Jurkat, Clone E6-1 (cell line): ENCODE data around the gene UBE2L5.

ENCODE experiments used
- DNase-seq: peaks from one replicate; pipeline ENCODE4 v3.0.0-alpha.2; 2011; ENCODE audit warnings: low read depth, low spot score
- H3K4me3 ChIP-seq: 2 replicates; pipeline ENCODE4 v1.5.1; 2011; ENCODE audit warnings: mild to moderate bottlenecking, low read length, control low read depth, moderate library complexity

Gene UBE2L5

GRCh38 chr13:30463787-30464495, 41.6 kb downstream of the UBE2L5 start:
- peak overlapping the region; percentile 91 for H3K4me3 ChIP-seq
- peak; percentile 37 for DNase-seq

GRCh38 chr13:30464496-30465342, 42.4 kb downstream of the UBE2L5 start:
- peak overlapping the region; percentile 91 for H3K4me3 ChIP-seq
- peak; percentile 51 for DNase-seq

GRCh38 chr13:30465343-30465592, 43.0 kb downstream of the UBE2L5 start:
- no peak for DNase-seq
- peak overlapping the region; percentile 66 for H3K4me3 ChIP-seq

GRCh38 chr13:30465593-30466357, 43.5 kb downstream of the UBE2L5 start, which contains the start of gene HMGB1:
Gene HMGB1 (minus strand): TSS chr13:30465936. CDS start chr13:30463680, 2,256 bp downstream.
- H3K4me3 ChIP-seq: peak within 1 kb of the TSS; percentile 66
- peak; percentile 99 for DNase-seq

GRCh38 chr13:30466358-30466714, 44.0 kb downstream of the UBE2L5 start:
- peak overlapping the region; percentile 66 for H3K4me3 ChIP-seq
- DNase-seq: peak; percentile 35

- DNase-seq: peak; percentile 35
- H3K4me3 ChIP-seq: peak overlapping the region; percentile 66
Measured at GRCh38 chr13:30466841-30467252, 44.6 kb downstream of the UBE2L5 start.

GRCh38 chr13:30473675-30474074, 51.4 kb downstream of the UBE2L5 start:
- no peak for DNase-seq
- H3K4me3 ChIP-seq: no peak overlapping the region

GRCh38 chr13:30477346-30478195, 55.3 kb downstream of the UBE2L5 start:
- H3K4me3 ChIP-seq: no peak overlapping the region
- no peak for DNase-seq
